GM12874 (cell line): ENCODE measurements around the gene TMEM51.

Experiments
- CTCF ChIP-seq: IDR thresholded peaks from 2 replicates; pipeline ENCODE4 v1.5.1; 2011; ENCODE audit warnings: low read depth, mild to moderate bottlenecking, control low read depth, low read length, moderate library complexity; ENCODE audit not compliant: insufficient read depth

The TMEM51 gene

GRCh38 chr1:15206418-15207030 is 53.0 kb downstream of the TMEM51 start:
- no peak for TF ChIP-seq CTCF

- TF ChIP-seq CTCF: no peak
Observed at GRCh38 chr1:15207031-15207828, 53.7 kb downstream of the TMEM51 start.

GRCh38 chr1:15207829-15208429 is 54.4 kb downstream of the TMEM51 start:
- no peak for TF ChIP-seq CTCF

GRCh38 chr1:15210651-15211375 is 57.3 kb downstream of the TMEM51 start:
- TF ChIP-seq CTCF: no peak

- TF ChIP-seq CTCF: no peak
Observed at GRCh38 chr1:15211424-15211823, 57.9 kb downstream of the TMEM51 start.

GRCh38 chr1:15212216-15212953 is 58.8 kb downstream of the TMEM51 start:
- TF ChIP-seq CTCF: no peak

GRCh38 chr1:15212954-15213291 is 59.4 kb downstream of the TMEM51 start:
- no peak for TF ChIP-seq CTCF
